ENCODE data around the gene ARFRP1. TPM values are rescaled to one million over a fixed set of nuclear protein-coding genes. Genes with fewer than 3 reads are reported as not detected.

ARFRP1 gene
- total and polyA plus RNA-seq, 4 donors, result 29.8 to 56.0 (median 47.4) TPM

- Histone ChIP-seq H3K36me3 (ENCODE audit: control insufficient read depth in 4 of 4, insufficient read depth in 4 of 4, low read length in 4 of 4) (peaks cover 0 to 4% (median 0%) of the 10 kb centered on the region in 4 donors), H3K9ac (ENCODE audit: insufficient read depth in 1 of 2, low read length in 2 of 2) (no peak overlapping the region), H3K4me1 (ENCODE audit: control insufficient read depth in 5 of 5, insufficient read depth in 5 of 5, low read length in 5 of 5) (peaks cover 0 to 49% (median 0%) of the 10 kb centered on the region in 5 donors), H3K4me3 (no peak overlapping the region), H3K27ac (ENCODE audit: low read depth in 1 of 2, low read length in 1 of 2) (peak overlapping the region; percentile 84 to 95), H3K27me3 (ENCODE audit: control insufficient read depth in 3 of 3, insufficient read depth in 3 of 3, low read length in 2 of 3) (no peaks in the 10 kb centered on the region), H3K9me3 (ENCODE audit: control insufficient read depth in 4 of 4, insufficient read depth in 3 of 4, low read length in 3 of 4) (no peaks in the 10 kb centered on the region)
- no peak for DNase-seq
- no peak for ATAC-seq (ENCODE audit: insufficient read depth, low FRiP score)
- TF ChIP-seq CTCF (IDR thresholded peaks at IDR 0.05; ENCODE audit: control extremely low read depth, extremely low read depth), result no peak
- WGBS, 2 donors, result 90 to 92% methylated on average over 29 of the region's 29 CpGs
Observed at GRCh38 chr20:63687419-63688178, 20.2 kb downstream of the ARFRP1 start.

GRCh38 chr20:63686492-63687321 is 21.1 kb downstream of the ARFRP1 start:
- Histone ChIP-seq H3K27ac (ENCODE audit: low read depth in 1 of 2, low read length in 1 of 2) (peak overlapping the region; percentile 84 to 95), H3K9me3 (ENCODE audit: control insufficient read depth in 4 of 4, insufficient read depth in 3 of 4, low read length in 3 of 4) (no peaks in the 10 kb centered on the region), H3K9ac (ENCODE audit: insufficient read depth in 1 of 2, low read length in 2 of 2) (peak overlapping the region in 1 of 2 donors; percentile 46), H3K36me3 (ENCODE audit: control insufficient read depth in 4 of 4, insufficient read depth in 4 of 4, low read length in 4 of 4) (peaks cover 0 to under 1% (median 0%) of the 10 kb centered on the region in 4 donors), H3K4me1 (ENCODE audit: control insufficient read depth in 5 of 5, insufficient read depth in 5 of 5, low read length in 5 of 5) (peaks cover 0 to 47% (median 0%) of the 10 kb centered on the region in 5 donors), H3K4me3 (no peak overlapping the region), H3K27me3 (ENCODE audit: control insufficient read depth in 3 of 3, insufficient read depth in 3 of 3, low read length in 2 of 3) (no peaks in the 10 kb centered on the region)
- WGBS, 2 donors, result 18 to 21% methylated on average over 45 of the region's 45 CpGs
- TF ChIP-seq CTCF (IDR thresholded peaks at IDR 0.05; ENCODE audit: control extremely low read depth, extremely low read depth), result no peak
- DNase-seq (peak; percentile 49 to 74 (median 60)), ATAC-seq (ENCODE audit: insufficient read depth, low FRiP score) (peak; percentile 68)

GRCh38 chr20:63686094-63686491 is 21.7 kb downstream of the ARFRP1 start:
- Histone ChIP-seq H3K27me3 (ENCODE audit: control insufficient read depth in 3 of 3, insufficient read depth in 3 of 3, low read length in 2 of 3) (no peaks in the 10 kb centered on the region), H3K36me3 (ENCODE audit: control insufficient read depth in 4 of 4, insufficient read depth in 4 of 4, low read length in 4 of 4) (peaks cover 0 to 3% (median 0%) of the 10 kb centered on the region in 4 donors), H3K9ac (ENCODE audit: insufficient read depth in 1 of 2, low read length in 2 of 2) (no peak overlapping the region), H3K4me3 (no peak overlapping the region), H3K4me1 (ENCODE audit: control insufficient read depth in 5 of 5, insufficient read depth in 5 of 5, low read length in 5 of 5) (peaks cover 0 to 44% (median 0%) of the 10 kb centered on the region in 5 donors), H3K9me3 (ENCODE audit: control insufficient read depth in 4 of 4, insufficient read depth in 3 of 4, low read length in 3 of 4) (no peaks in the 10 kb centered on the region), H3K27ac (ENCODE audit: low read depth in 1 of 2, low read length in 1 of 2) (peak overlapping the region; percentile 84 to 95)
- ATAC-seq (ENCODE audit: insufficient read depth, low FRiP score) (no peak), DNase-seq (no peak)
- TF ChIP-seq CTCF (IDR thresholded peaks at IDR 0.05; ENCODE audit: control extremely low read depth, extremely low read depth), result no peak
- 83 to 85% methylated on average over 23 to 24 of the region's 24 CpGs for WGBS, 2 donors

All from lung (tissue), 12 donors.